HepG2 (cell line): ENCODE measurements around the gene ZNF628. TPM values are rescaled to one million over a fixed set of nuclear protein-coding genes. Genes with fewer than 3 reads are reported as not detected.

ENCODE experiments used
- BCL6 ChIP-seq: IDR thresholded peaks from 2 replicates; pipeline ENCODE4 v1.6.1; 2016; ENCODE audit warnings: missing genetic modification reagents, missing compliant biosample characterization
- CEBPZ ChIP-seq: IDR thresholded peaks from 2 replicates; pipeline ENCODE4 v1.6.1; 2012; ENCODE audit warnings: low read length, improper control_type of control experiment
- DMAP1 ChIP-seq: IDR thresholded peaks from 2 replicates; pipeline ENCODE4 v1.6.1; 2016
- ESRRA ChIP-seq: sonication (generic); formaldehyde crosslinking; IDR thresholded peaks from 2 replicates; pipeline ENCODE4 v1.5.1; 2020; ENCODE audit warnings: mild to moderate bottlenecking, low read depth, missing genetic modification reagents
- FOXA3 ChIP-seq: IDR thresholded peaks from 2 replicates; pipeline ENCODE4 v1.6.1; 2016; ENCODE audit warnings: missing genetic modification reagents, missing compliant biosample characterization
- HIC2 ChIP-seq: sonication (generic); formaldehyde crosslinking; IDR thresholded peaks from 2 replicates; pipeline ENCODE4 v1.9.0; 2022; ENCODE audit warnings: low read depth, missing genetic modification reagents
- MXD4 ChIP-seq: IDR thresholded peaks from 2 replicates; pipeline ENCODE4 v1.6.1; 2016; ENCODE audit warnings: mild to moderate bottlenecking, missing biosample characterization, missing genetic modification reagents
- NAIF1 ChIP-seq: sonication (generic); formaldehyde crosslinking; IDR thresholded peaks from 2 replicates; pipeline ENCODE4 v1.5.0; 2020; ENCODE audit warnings: mild to moderate bottlenecking, missing genetic modification reagents, borderline replicate concordance
- NR2C2 ChIP-seq: sonication (generic); formaldehyde crosslinking; IDR thresholded peaks from 2 replicates; pipeline ENCODE4 v1.4.0; 2020; ENCODE audit warnings: missing genetic modification reagents, mild to moderate bottlenecking, moderate library complexity, borderline replicate concordance
- NR2F6 ChIP-seq, 2 experiments: IDR thresholded peaks; 2 replicates each; pipeline ENCODE4 v1.6.1; 2016; ENCODE audit warnings: antibody characterized with exemption in 1 of 2, mild to moderate bottlenecking in 1 of 2
- SNAPC5 ChIP-seq: sonication (generic); formaldehyde crosslinking; IDR thresholded peaks from 2 replicates; pipeline ENCODE4 v1.8.1; 2023; ENCODE audit warnings: mild to moderate bottlenecking, missing genetic modification reagents, borderline replicate concordance
- STAG1 ChIP-seq: sonication (generic); formaldehyde crosslinking; IDR thresholded peaks from 2 replicates; pipeline ENCODE4 v1.4.0; 2020; ENCODE audit warnings: missing genetic modification reagents
- THAP8 ChIP-seq: sonication (generic); formaldehyde crosslinking; IDR thresholded peaks from 2 replicates; pipeline ENCODE4 v1.5.1; 2020; ENCODE audit warnings: missing genetic modification reagents, mild to moderate bottlenecking, borderline replicate concordance
- ZFX ChIP-seq: sonication (generic); formaldehyde crosslinking; IDR thresholded peaks from 2 replicates; pipeline ENCODE4 v1.4.0; 2020; ENCODE audit warnings: mild to moderate bottlenecking, low read depth, missing genetic modification reagents, moderate library complexity
- ZNF335 ChIP-seq: sonication (generic); formaldehyde crosslinking; IDR thresholded peaks from 2 replicates; pipeline ENCODE4 v1.4.0; 2020; ENCODE audit warnings: missing genetic modification reagents
- ZNF367 ChIP-seq: sonication (generic); formaldehyde crosslinking; IDR thresholded peaks from 2 replicates; pipeline ENCODE4 v1.4.0; 2020; ENCODE audit warnings: missing genetic modification reagents, borderline replicate concordance
- ZNF546 ChIP-seq: sonication (generic); formaldehyde crosslinking; conservative IDR thresholded peaks from 2 replicates; pipeline ENCODE4 v1.8.1; 2023; ENCODE audit warnings: mild to moderate bottlenecking, missing genetic modification reagents
- ZNF598 ChIP-seq: sonication (generic); formaldehyde crosslinking; IDR thresholded peaks from 2 replicates; pipeline ENCODE4 v1.5.1; 2020; ENCODE audit warnings: mild to moderate bottlenecking, missing genetic modification reagents, borderline replicate concordance
- ZNF639 ChIP-seq: conservative IDR thresholded peaks from 2 replicates; pipeline ENCODE4 v1.6.1; 2018; ENCODE audit warnings: missing genetic modification reagents
- ZNF710 ChIP-seq: sonication (generic); formaldehyde crosslinking; IDR thresholded peaks from 2 replicates; pipeline ENCODE4 v1.5.0; 2020; ENCODE audit warnings: mild to moderate bottlenecking, missing genetic modification reagents, borderline replicate concordance
- polyA plus RNA-seq, 8 experiments: library from polyadenylated mRNA; depleted of rRNA in 3 of 8; stranded (reverse) in 7 of 8; unstranded in 1 of 8; fragments of >200 nt; fragmentation: Illumina TruSeq in 4 of 8; extraction: Trizol in 4 of 8; gene quantifications; 2 replicates each; pipeline versions ENCODE4 v1.2.1 to v1.2.3, GENCODE V29; 2011 to 2016; ENCODE audit warnings: low read depth in 4 of 8, missing spikeins in 1 of 8, mixed read lengths in 1 of 8; ENCODE audit not compliant: insufficient read depth in 1 of 8
- total RNA-seq, 5 experiments: library from RNA; depleted of rRNA; stranded (reverse); fragments of >200 nt; fragmentation: Illumina TruSeq; extraction: Trizol; gene quantifications; 2 replicates each; pipeline ENCODE4 v1.2.3, GENCODE V29; 2016; ENCODE audit warnings: low read depth in 1 of 5

The ZNF628 gene
- total and polyA plus RNA-seq, 2 of the 13 experiments (the other 11 are each of a cell fraction or from before 2014, with no cell fraction given) = 0.54 to 1.2 TPM

GRCh38 chr19:55459950-55460657 is 16.3 kb upstream of the ZNF628 start (continued):
- TF ChIP-seq ZNF335 (no peak), THAP8 (no peak), NAIF1 (CRISPR knock-in tag) (no peak), ESRRA (CRISPR knock-in tag) (peak; percentile 29; the same call in 1 of the 2 replicates), ZNF710 (CRISPR knock-in tag) (no peak), BCL6 (CRISPR knock-in tag) (0 out of 2 replicates have a peak, but pooled peaks have one; percentile 6), ZNF367 (no peak), NR2C2 (CRISPR knock-in tag) (no peak), STAG1 (CRISPR knock-in tag) (no peak), ZNF598 (CRISPR knock-in tag) (no peak), DMAP1 (CRISPR knock-in tag) (peak; percentile 44; the same call in 1 of the 2 replicates), NR2F6 (IDR thresholded peaks at IDR 0.05) (no peak), NR2F6 (CRISPR knock-in tag; IDR thresholded peaks at IDR 0.05) (peak; percentile 44; the same call in 1 of the 2 replicates), FOXA3 (peak; percentile 34; the same call in 1 of the 2 replicates), ZNF639 (CRISPR knock-in tag) (no peak), CEBPZ (no peak), SNAPC5 (CRISPR knock-in tag) (no peak), HIC2 (CRISPR knock-in tag) (no peak), ZFX (0 out of 2 replicates have a peak, but pooled peaks have one; percentile 44), ZNF546 (CRISPR knock-in tag) (no peak), MXD4 (CRISPR knock-in tag) (0 out of 2 replicates have a peak, but pooled peaks have one; percentile 26)
